ENCODE measurements around the gene FZD10. TPM values are rescaled to one million over a fixed set of nuclear protein-coding genes. Genes with fewer than 3 reads are reported as not detected.

The FZD10 gene
- total RNA-seq, 1 donor, result not detected

GRCh38 chr12:130120012-130120805 is 42.1 kb upstream of the FZD10 start:
- Histone ChIP-seq H3K4me2 (ENCODE audit: insufficient read depth, low read length) (no peak overlapping the region), H3K27ac (ENCODE audit: low read depth, low read length) (no peak overlapping the region), H3K27me3 (ENCODE audit: insufficient read depth, low read length) (no peaks in the 10 kb centered on the region), H2AFZ (ENCODE audit: low read length) (no peak overlapping the region), H3K4me1 (ENCODE audit: insufficient read depth, low read length) (no peaks in the 10 kb centered on the region), H3K36me3 (ENCODE audit: insufficient read depth, low read length) (no peaks in the 10 kb centered on the region), H3K4me3 (ENCODE audit: insufficient read depth, low read length) (no peak overlapping the region), H3K79me2 (ENCODE audit: insufficient read depth, low read length) (no peaks in the 10 kb centered on the region), H4K20me1 (ENCODE audit: insufficient read depth, low read length) (no peaks in the 10 kb centered on the region), H3K9me3 (ENCODE audit: low read depth, low read length) (no peaks in the 10 kb centered on the region)
- DNase-seq (ENCODE audit: insufficient read length, low spot score, missing footprints), result peak; percentile 35
- TF ChIP-seq CTCF (IDR thresholded peaks at IDR 0.05; ENCODE audit: extremely low read depth, low read depth, low read length), result no peak

- Histone ChIP-seq H3K79me2 (ENCODE audit: insufficient read depth, low read length) (no peaks in the 10 kb centered on the region), H3K4me1 (ENCODE audit: insufficient read depth, low read length) (no peaks in the 10 kb centered on the region), H3K9me3 (ENCODE audit: low read depth, low read length) (no peaks in the 10 kb centered on the region), H3K36me3 (ENCODE audit: insufficient read depth, low read length) (no peaks in the 10 kb centered on the region), H4K20me1 (ENCODE audit: insufficient read depth, low read length) (no peaks in the 10 kb centered on the region), H2AFZ (ENCODE audit: low read length) (no peak overlapping the region), H3K27me3 (ENCODE audit: insufficient read depth, low read length) (no peaks in the 10 kb centered on the region), H3K27ac (ENCODE audit: low read depth, low read length) (no peak overlapping the region), H3K4me3 (ENCODE audit: insufficient read depth, low read length) (no peak overlapping the region), H3K4me2 (ENCODE audit: insufficient read depth, low read length) (no peak overlapping the region)
- no peak for TF ChIP-seq CTCF (IDR thresholded peaks at IDR 0.05; ENCODE audit: extremely low read depth, low read depth, low read length)
- peak; percentile 68 for DNase-seq (ENCODE audit: insufficient read length, low spot score, missing footprints)
Measured at GRCh38 chr12:130121226-130122000, 40.9 kb upstream of the FZD10 start.

- Histone ChIP-seq H2AFZ (ENCODE audit: low read length) (no peak overlapping the region), H3K79me2 (ENCODE audit: insufficient read depth, low read length) (no peaks in the 10 kb centered on the region), H3K27me3 (ENCODE audit: insufficient read depth, low read length) (no peaks in the 10 kb centered on the region), H3K4me3 (ENCODE audit: insufficient read depth, low read length) (no peak overlapping the region), H3K36me3 (ENCODE audit: insufficient read depth, low read length) (no peaks in the 10 kb centered on the region), H4K20me1 (ENCODE audit: insufficient read depth, low read length) (no peaks in the 10 kb centered on the region), H3K4me2 (ENCODE audit: insufficient read depth, low read length) (no peak overlapping the region), H3K4me1 (ENCODE audit: insufficient read depth, low read length) (no peaks in the 10 kb centered on the region), H3K9me3 (ENCODE audit: low read depth, low read length) (no peaks in the 10 kb centered on the region), H3K27ac (ENCODE audit: low read depth, low read length) (no peak overlapping the region)
- no peak for TF ChIP-seq CTCF (IDR thresholded peaks at IDR 0.05; ENCODE audit: extremely low read depth, low read depth, low read length)
- no peak for DNase-seq (ENCODE audit: insufficient read length, low spot score, missing footprints)
Measured at GRCh38 chr12:130122356-130122755, 39.9 kb upstream of the FZD10 start.

- Histone ChIP-seq H3K4me2 (ENCODE audit: insufficient read depth, low read length) (no peak overlapping the region), H3K4me3 (ENCODE audit: insufficient read depth, low read length) (no peak overlapping the region), H3K36me3 (ENCODE audit: insufficient read depth, low read length) (no peaks in the 10 kb centered on the region), H4K20me1 (ENCODE audit: insufficient read depth, low read length) (no peaks in the 10 kb centered on the region), H3K27me3 (ENCODE audit: insufficient read depth, low read length) (no peaks in the 10 kb centered on the region), H2AFZ (ENCODE audit: low read length) (no peak overlapping the region), H3K27ac (ENCODE audit: low read depth, low read length) (no peak overlapping the region), H3K4me1 (ENCODE audit: insufficient read depth, low read length) (no peaks in the 10 kb centered on the region), H3K9me3 (ENCODE audit: low read depth, low read length) (no peaks in the 10 kb centered on the region), H3K79me2 (ENCODE audit: insufficient read depth, low read length) (no peaks in the 10 kb centered on the region)
- DNase-seq (ENCODE audit: insufficient read length, low spot score, missing footprints), result no peak
- TF ChIP-seq CTCF (IDR thresholded peaks at IDR 0.05; ENCODE audit: extremely low read depth, low read depth, low read length), result no peak
Measured at GRCh38 chr12:130124106-130124505, 38.2 kb upstream of the FZD10 start.

Data from osteoblast (primary cell).